ENCODE measurements around the gene SLC44A1. TPM values are rescaled to one million over a fixed set of nuclear protein-coding genes. Genes with fewer than 3 reads are reported as not detected.
A peak's percentile ranks its signal among the peaks of the same experiment; 100 is the strongest.

SLC44A1 gene
- total and polyA plus RNA-seq, 2 of the 13 experiments (the other 11 are each of a cell fraction or from before 2014, with no cell fraction given) = 21.4 to 40.8 TPM

DNA sequence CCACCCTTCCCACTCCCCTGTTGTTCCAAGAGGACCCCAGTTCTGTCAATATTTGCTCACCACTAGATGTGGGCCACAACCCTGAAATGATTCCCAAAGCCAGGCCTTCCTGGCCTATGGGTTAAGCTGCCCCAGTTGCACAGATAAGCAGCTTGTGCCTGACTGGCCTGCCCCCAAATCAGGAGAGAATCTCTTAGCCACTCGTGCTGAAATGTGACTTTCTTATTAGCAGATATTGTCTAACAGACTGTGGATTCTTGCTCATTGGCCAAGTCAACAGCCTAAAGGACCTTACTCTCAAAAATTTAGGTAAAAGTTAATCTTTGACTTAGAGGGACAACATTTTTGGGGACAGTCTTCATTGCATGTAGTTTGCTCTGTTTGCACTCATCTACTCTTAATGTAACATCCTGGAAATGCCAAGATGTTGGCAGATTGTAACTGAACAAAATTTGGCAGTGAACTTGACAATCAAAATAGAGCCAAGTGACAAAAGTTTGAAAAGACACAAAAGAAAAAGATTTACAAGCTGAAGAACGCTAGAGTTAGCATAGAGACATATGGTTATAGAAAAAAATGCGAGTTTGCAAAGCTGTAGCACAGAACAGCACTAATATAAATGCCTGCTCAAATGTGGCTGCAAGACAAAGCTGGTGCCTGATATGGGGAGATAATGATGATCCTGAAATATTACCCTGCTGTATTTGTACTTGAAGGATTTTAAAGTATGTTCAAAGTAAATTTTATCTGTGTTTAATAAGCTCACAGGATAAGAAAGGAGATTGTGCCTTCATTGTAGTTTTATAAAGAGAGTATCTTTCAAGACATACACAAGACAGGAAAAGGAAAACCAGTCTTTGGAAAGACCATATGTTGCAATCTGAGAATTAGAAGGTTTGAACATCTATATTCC lies 174.4 kb downstream of the SLC44A1 start (continued):
- peak; percentile 86 for TF ChIP-seq MEF2D (CRISPR knock-in tag; IDR thresholded peaks at IDR 0.05)
- TF ChIP-seq ZNF724P (CRISPR knock-in tag; IDR thresholded peaks at IDR 0.05; ENCODE audit: borderline replicate concordance) = no peak
- peak; percentile 85 for TF ChIP-seq HDAC1 (CRISPR knock-in tag; IDR thresholded peaks at IDR 0.05)
- no peak for TF ChIP-seq PRMT3 (CRISPR knock-in tag; IDR thresholded peaks at IDR 0.05; ENCODE audit: borderline replicate concordance, low read depth)
- no peak for TF ChIP-seq ELF4 (CRISPR knock-in tag; IDR thresholded peaks at IDR 0.05; ENCODE audit: borderline replicate concordance)
- TF ChIP-seq ZNF3 (CRISPR knock-in tag; IDR thresholded peaks at IDR 0.05) = no peak
- peak; percentile 64; the same call in 1 of the 2 replicates for TF ChIP-seq AKAP8 (CRISPR knock-in tag; IDR thresholded peaks at IDR 0.05)
- TF ChIP-seq XRCC5 (optimal IDR thresholded peaks at IDR 0.05; ENCODE audit: low read length) = peak; percentile 63
- no peak for TF ChIP-seq WIZ (CRISPR knock-in tag; IDR thresholded peaks at IDR 0.05)
- TF ChIP-seq, protein P1, sequence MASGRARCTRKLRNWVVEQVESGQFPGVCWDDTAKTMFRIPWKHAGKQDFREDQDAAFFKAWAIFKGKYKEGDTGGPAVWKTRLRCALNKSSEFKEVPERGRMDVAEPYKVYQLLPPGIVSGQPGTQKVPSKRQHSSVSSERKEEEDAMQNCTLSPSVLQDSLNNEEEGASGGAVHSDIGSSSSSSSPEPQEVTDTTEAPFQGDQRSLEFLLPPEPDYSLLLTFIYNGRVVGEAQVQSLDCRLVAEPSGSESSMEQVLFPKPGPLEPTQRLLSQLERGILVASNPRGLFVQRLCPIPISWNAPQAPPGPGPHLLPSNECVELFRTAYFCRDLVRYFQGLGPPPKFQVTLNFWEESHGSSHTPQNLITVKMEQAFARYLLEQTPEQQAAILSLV (CRISPR knock-in tag; IDR thresholded peaks at IDR 0.05; ENCODE audit: borderline replicate concordance) = 0 out of 2 replicates have a peak, but pooled peaks have one; percentile 36
- TF ChIP-seq ZNF670 (CRISPR knock-in tag; IDR thresholded peaks at IDR 0.05; ENCODE audit: borderline replicate concordance) = peak; percentile 86; the same call in 1 of the 2 replicates
- TF ChIP-seq PRDM15 (CRISPR knock-in tag; IDR thresholded peaks at IDR 0.05) = no peak
- peak; percentile 90 for TF ChIP-seq DPF2 (CRISPR knock-in tag; IDR thresholded peaks at IDR 0.05; ENCODE audit: borderline replicate concordance, low read depth)
- TF ChIP-seq DZIP1 (CRISPR knock-in tag; IDR thresholded peaks at IDR 0.05) = no peak
- TF ChIP-seq HOXA7 (CRISPR knock-in tag; IDR thresholded peaks at IDR 0.05) = no peak
- peak; percentile 99 for TF ChIP-seq RFXAP (CRISPR knock-in tag; IDR thresholded peaks at IDR 0.05; ENCODE audit: borderline replicate concordance)
- TF ChIP-seq ZFP90 (CRISPR knock-in tag; IDR thresholded peaks at IDR 0.05; ENCODE audit: borderline replicate concordance) = no peak
- TF ChIP-seq, protein P2, sequence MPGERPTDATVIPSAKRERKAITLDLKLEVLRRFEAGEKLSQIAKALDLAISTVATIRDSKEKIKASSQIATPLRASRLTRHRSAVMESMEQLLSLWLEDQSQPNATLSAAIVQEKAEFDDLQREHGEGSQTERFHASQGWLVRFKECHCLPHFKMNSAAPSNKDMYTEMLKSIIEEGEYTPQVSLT (CRISPR knock-in tag; IDR thresholded peaks at IDR 0.05; ENCODE audit: borderline replicate concordance, low read depth) = no peak
- TF ChIP-seq SNAPC5 (CRISPR knock-in tag; IDR thresholded peaks at IDR 0.05; ENCODE audit: borderline replicate concordance) = no peak
- peak; percentile 94 for TF ChIP-seq FOXA3 (CRISPR knock-in tag; IDR thresholded peaks at IDR 0.05)
